Suprapubic skin (tissue), 4 donors: ENCODE measurements around the gene NCAPD2. TPM values are rescaled to one million over a fixed set of nuclear protein-coding genes. Genes with fewer than 3 reads are reported as not detected.
"Not testable (repeated sequence)": the region's sequence is repeated elsewhere in the genome, so short reads cannot be mapped to it uniquely, and the experiment has no call there.

Experiments
- DNase-seq, 2 donors: peaks; one replicate each; pipeline ENCODE4 v3.0.0-alpha.2; 2019; ENCODE audit warnings: low spot score in 2 of 2
- H3K27ac ChIP-seq: fragments of 200-600 bp; sonication (generic); one replicate; pipeline ENCODE4 v1.5.1; 2019
- H3K27me3 ChIP-seq: fragments of 200-600 bp; sonication (generic); one replicate; pipeline ENCODE4 v1.5.1; 2019
- H3K36me3 ChIP-seq: fragments of 200-600 bp; sonication (generic); one replicate; pipeline ENCODE4 v1.5.1; 2019
- H3K4me1 ChIP-seq: fragments of 200-600 bp; sonication (generic); one replicate; pipeline ENCODE4 v1.5.1; 2019
- H3K4me3 ChIP-seq: fragments of 200-600 bp; sonication (generic); one replicate; pipeline ENCODE4 v1.5.1; 2019; ENCODE audit warnings: mild to moderate bottlenecking
- H3K9me3 ChIP-seq: fragments of 200-600 bp; sonication (generic); one replicate; pipeline ENCODE4 v1.5.1; 2019
- EP300 ChIP-seq: sonication (generic); formaldehyde crosslinking; IDR thresholded peaks from one replicate; pipeline ENCODE4 v1.6.1; 2017; ENCODE audit warnings: antibody characterized with exemption
- POLR2A ChIP-seq, 2 donors: fragments of 450-650 bp; IDR thresholded peaks; one replicate each; pipeline ENCODE4 v1.6.1; 2017; ENCODE audit warnings: antibody characterized with exemption in 2 of 2, mild to moderate bottlenecking in 2 of 2, moderate library complexity in 2 of 2
- POLR2AphosphoS5 ChIP-seq, 3 donors: sonication (generic); formaldehyde crosslinking; IDR thresholded peaks; one replicate each; pipeline ENCODE4 v1.6.1; 2017; ENCODE audit warnings: antibody characterized with exemption in 3 of 3
- WGBS: methylation state at CpG from one replicate; pipeline ENCODE4 v1.1.5; 2018; 5-methylcytosine and 5-hydroxymethylcytosine counted together
- total RNA-seq, 4 donors: library from RNA; depleted of rRNA; stranded (reverse); fragments of >200 nt; gene quantifications; one replicate each; pipeline ENCODE4 v1.1.0, GENCODE V29; 2016
- TF ChIP-seq, protein P1 (sequence below), 2 donors: fragments of 200-600 bp in 1 of 2; fragments of 450-650 bp in 1 of 2; sonication (generic) in 1 of 2; IDR thresholded peaks; one replicate each; pipeline ENCODE4 v1.5.1; 2016 to 2019; ENCODE audit warnings: antibody characterized with exemption in 2 of 2, mild to moderate bottlenecking in 1 of 2, moderate library complexity in 1 of 2

The NCAPD2 gene
- total RNA-seq, 4 donors from 2014 or later, result 22.6 to 43.2 (median 31.0) TPM

- peak; percentile 39 to 93 (median 86) for TF ChIP-seq POLR2AphosphoS5 (IDR thresholded peaks at IDR 0.05)
- TF ChIP-seq POLR2A (IDR thresholded peaks at IDR 0.05), result peak; percentile 95 to 99
- TF ChIP-seq, protein P1, sequence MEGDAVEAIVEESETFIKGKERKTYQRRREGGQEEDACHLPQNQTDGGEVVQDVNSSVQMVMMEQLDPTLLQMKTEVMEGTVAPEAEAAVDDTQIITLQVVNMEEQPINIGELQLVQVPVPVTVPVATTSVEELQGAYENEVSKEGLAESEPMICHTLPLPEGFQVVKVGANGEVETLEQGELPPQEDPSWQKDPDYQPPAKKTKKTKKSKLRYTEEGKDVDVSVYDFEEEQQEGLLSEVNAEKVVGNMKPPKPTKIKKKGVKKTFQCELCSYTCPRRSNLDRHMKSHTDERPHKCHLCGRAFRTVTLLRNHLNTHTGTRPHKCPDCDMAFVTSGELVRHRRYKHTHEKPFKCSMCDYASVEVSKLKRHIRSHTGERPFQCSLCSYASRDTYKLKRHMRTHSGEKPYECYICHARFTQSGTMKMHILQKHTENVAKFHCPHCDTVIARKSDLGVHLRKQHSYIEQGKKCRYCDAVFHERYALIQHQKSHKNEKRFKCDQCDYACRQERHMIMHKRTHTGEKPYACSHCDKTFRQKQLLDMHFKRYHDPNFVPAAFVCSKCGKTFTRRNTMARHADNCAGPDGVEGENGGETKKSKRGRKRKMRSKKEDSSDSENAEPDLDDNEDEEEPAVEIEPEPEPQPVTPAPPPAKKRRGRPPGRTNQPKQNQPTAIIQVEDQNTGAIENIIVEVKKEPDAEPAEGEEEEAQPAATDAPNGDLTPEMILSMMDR (IDR thresholded peaks at IDR 0.05), result peak in 1 of 2 donors; percentile 15
- TF ChIP-seq EP300, result no peak
- H3K27ac ChIP-seq, result peak within 1 kb of the TSS; percentile 76
- no peaks in the 10 kb centered on the region for H3K9me3 ChIP-seq
- peaks cover 10% of the 10 kb centered on the region for H3K36me3 ChIP-seq
- WGBS, result 1% methylated on average over 31 of the region's 69 CpGs
- H3K27me3 ChIP-seq, result no peaks in the 10 kb centered on the region
- peaks cover 35% of the 10 kb centered on the region for H3K4me1 ChIP-seq
- DNase-seq, result peak; percentile 99 to 100
- H3K4me3 ChIP-seq, result peak within 1 kb of the TSS; percentile 53
These were observed 23.3 kb upstream of the NCAPD2 start, which contains the start of gene VAMP1 for GRCh38 chr12:6470375-6471163. TSS of gene VAMP1 (minus strand) at chr12:6470677. CDS start at chr12:6470531, 146 bp downstream.

GRCh38 chr12:6471989-6472360 lies 21.9 kb upstream of the NCAPD2 start:
- Histone ChIP-seq H3K9me3 (no peaks in the 10 kb centered on the region), H3K27ac (no peak overlapping the region), H3K4me3 (no peak overlapping the region), H3K27me3 (no peaks in the 10 kb centered on the region), H3K4me1 (peaks cover 42% of the 10 kb centered on the region), H3K36me3 (no peaks in the 10 kb centered on the region)
- TF ChIP-seq, protein P1 (IDR thresholded peaks at IDR 0.05), result no peak
- TF ChIP-seq POLR2A (IDR thresholded peaks at IDR 0.05), result no peak
- TF ChIP-seq POLR2AphosphoS5 (IDR thresholded peaks at IDR 0.05), result no peak
- TF ChIP-seq EP300, result no peak
- 65% methylated on average over 1 of the region's 1 CpG for WGBS
- no peak for DNase-seq

DNA sequence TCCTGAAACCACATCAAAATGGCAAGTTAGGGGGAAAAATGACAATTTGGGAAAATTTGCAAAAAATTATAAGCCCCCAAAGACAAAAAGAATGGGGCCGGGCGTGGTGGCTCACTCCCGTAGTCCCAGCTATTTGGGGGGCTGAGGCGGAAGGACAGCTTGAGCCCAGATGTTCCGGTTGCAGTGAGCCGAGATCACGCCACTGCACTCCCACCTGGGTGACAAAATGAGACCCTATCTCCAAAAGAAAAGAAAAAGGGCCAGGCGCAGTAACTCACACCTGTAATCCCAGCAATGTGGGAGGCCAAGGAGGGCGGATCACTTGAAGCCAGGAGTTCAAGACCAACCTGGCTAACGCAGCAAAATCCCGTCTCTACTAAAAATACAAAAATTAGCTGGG lies 21.4 kb upstream of the NCAPD2 start:
- WGBS, result 66% methylated on average over 11 of the region's 11 CpGs
- no peaks in the 10 kb centered on the region for H3K9me3 ChIP-seq

DNA sequence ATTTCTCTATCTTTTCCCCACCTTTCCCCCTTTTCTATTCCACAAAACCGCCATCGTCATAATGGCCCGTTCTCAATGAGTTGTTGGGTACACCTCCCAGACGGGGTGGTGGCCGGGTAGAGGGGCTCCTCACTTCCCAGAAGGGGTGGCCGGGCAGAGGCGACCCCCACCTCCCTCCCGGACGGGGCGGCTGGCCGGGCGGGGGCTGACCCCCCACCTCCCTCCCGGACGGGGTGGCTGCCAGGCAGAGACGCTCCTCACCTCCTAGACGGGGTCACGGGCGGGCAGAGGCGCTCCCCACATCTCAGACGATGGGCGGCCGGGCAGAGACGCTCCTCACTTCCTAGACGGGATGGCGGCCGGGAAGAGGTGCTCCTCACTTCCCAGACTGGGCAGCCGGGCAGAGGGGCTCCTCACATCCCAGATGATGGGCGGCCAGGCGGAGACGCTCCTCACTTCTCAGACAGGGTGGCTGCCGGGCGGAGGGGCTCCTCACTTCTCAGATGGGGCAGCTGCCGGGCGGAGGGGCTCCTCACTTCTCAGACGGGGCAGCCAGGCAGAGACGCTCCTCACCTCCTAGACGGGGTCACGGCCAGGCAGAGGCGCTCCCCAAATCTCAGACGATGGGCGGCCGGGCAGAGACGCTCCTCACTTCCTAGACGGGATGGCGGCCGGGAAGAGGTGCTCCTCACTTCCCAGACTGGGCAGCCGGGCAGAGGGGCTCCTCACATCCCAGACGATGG lies 18.5 kb upstream of the NCAPD2 start:
- not testable (repeated sequence) for H3K27ac ChIP-seq, H3K36me3 ChIP-seq, DNase-seq, H3K9me3 ChIP-seq, H3K27me3 ChIP-seq, H3K4me3 ChIP-seq
- WGBS, result 85% methylated on average over 36 of the region's 48 CpGs
- peaks cover 15% of the 10 kb centered on the region for H3K4me1 ChIP-seq

More for the DNA sequence above, 21.4 kb upstream of the NCAPD2 start:
- no peaks in the 10 kb centered on the region for H3K36me3 ChIP-seq
- no peaks in the 10 kb centered on the region for H3K27me3 ChIP-seq
- H3K4me3 ChIP-seq, result no peak overlapping the region
- TF ChIP-seq EP300, result no peak
- TF ChIP-seq POLR2AphosphoS5 (IDR thresholded peaks at IDR 0.05), result no peak
- TF ChIP-seq, protein P1 (IDR thresholded peaks at IDR 0.05), result no peak
- TF ChIP-seq POLR2A (IDR thresholded peaks at IDR 0.05), result no peak
- no peak overlapping the region for H3K27ac ChIP-seq
- DNase-seq, result no peak
- peaks cover 42% of the 10 kb centered on the region for H3K4me1 ChIP-seq

DNA sequence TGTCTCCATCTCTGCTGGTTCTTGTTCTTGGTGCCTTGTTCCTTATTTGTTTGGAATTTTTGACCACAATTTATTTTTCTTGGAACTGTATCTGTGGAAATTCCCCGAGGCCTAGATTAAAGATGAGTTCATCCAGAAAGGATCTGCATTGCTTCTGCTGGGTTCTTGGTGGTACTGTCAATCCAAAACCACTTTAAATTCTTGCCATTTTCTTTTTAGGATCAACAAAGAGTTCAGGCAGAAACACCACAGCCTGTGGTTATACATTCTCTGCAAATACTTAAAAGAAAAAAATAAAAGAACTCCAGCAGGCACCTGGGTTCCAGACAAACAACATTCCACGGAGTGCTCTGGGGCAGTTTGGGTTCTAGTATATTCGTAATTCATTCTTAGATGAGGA lies 17.4 kb upstream of the NCAPD2 start:
- Histone ChIP-seq H3K27me3 (no peaks in the 10 kb centered on the region), H3K36me3 (no peaks in the 10 kb centered on the region), H3K4me1 (peaks cover 9% of the 10 kb centered on the region), H3K27ac (no peak overlapping the region), H3K9me3 (no peaks in the 10 kb centered on the region), H3K4me3 (no peak overlapping the region)
- 41% methylated on average over 3 of the region's 3 CpGs for WGBS
- DNase-seq, result no peak
- TF ChIP-seq EP300, result no peak

GRCh38 chr12:6477601-6478377 lies 16.1 kb upstream of the NCAPD2 start:
- not testable (repeated sequence) for DNase-seq, H3K4me1 ChIP-seq, H3K36me3 ChIP-seq, H3K9me3 ChIP-seq, H3K4me3 ChIP-seq, H3K27ac ChIP-seq, H3K27me3 ChIP-seq
- WGBS, result 94% methylated on average over 21 of the region's 37 CpGs
